ENCODE data around the gene KRTAP3-2.

- no peak for TF ChIP-seq EP300 (IDR thresholded peaks at IDR 0.05)
- TF ChIP-seq POLR2A (IDR thresholded peaks at IDR 0.05) = no peak
- TF ChIP-seq CTCF (IDR thresholded peaks at IDR 0.05) = no peak
These were observed 6.6 kb downstream of the KRTAP3-2 start for GRCh38 chr17:40993084-40993483.
